Activated CD8-positive, alpha-beta memory T cell treated with anti-CD3 and anti-CD28 coated beads, Interleukin-2, amount 50 U/mL, for 48 hours (primary cell): Measurements from ENCODE around the gene CYS1.
A peak's percentile ranks its signal among the peaks of the same experiment; 100 is the strongest.
"Not testable (repeated sequence)": the region's sequence is repeated elsewhere in the genome, so short reads cannot be mapped to it uniquely, and the experiment has no call there.

ENCODE experiments used
- DNase-seq: peaks from one replicate; pipeline ENCODE4 v3.0.0-alpha.2; 2020

Gene CYS1

DNA sequence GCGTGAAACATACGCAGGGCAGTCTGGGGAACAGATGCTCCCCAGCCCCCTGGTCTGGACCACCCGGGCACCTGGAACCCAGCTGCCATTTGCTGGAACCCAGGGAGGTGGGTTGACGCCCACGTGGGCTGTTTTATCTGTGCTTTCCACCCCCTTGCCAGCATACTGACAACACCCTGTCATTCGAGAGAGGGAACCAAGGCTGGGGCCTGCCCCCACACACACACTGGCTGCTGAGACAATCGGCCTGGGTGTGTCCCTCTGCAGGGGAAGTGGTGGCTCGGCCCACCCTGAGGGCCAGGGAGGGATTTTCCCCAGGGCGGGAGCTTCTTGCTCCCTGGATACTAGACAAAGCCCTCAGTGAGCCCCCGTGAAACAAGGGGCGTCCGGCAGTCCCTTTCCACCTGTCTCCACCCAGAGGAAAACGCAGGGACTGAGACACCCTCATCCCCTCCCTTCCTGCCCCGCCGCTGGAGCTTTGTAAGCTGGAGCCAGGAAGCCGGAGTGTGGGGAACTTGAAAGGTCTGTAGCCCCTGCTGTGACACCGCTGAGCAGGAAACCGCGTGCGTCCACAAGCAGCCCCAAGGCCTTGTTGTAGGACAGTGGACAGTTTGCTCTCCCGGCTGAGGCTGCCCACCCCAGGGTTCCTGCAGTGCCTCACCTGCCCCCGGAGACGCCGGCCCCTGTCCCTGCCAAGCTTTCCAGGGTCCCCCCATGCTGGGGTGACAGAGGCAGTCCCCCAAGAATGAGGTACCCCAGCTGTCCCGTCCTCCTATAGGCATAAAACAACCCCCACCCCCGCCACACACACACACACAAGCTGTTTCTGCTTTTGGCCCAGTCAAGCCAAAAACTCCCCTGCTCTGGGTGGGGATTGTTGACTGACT, 51.0 kb downstream of the CYS1 start:
- DNase-seq, result peak; percentile 73

DNA sequence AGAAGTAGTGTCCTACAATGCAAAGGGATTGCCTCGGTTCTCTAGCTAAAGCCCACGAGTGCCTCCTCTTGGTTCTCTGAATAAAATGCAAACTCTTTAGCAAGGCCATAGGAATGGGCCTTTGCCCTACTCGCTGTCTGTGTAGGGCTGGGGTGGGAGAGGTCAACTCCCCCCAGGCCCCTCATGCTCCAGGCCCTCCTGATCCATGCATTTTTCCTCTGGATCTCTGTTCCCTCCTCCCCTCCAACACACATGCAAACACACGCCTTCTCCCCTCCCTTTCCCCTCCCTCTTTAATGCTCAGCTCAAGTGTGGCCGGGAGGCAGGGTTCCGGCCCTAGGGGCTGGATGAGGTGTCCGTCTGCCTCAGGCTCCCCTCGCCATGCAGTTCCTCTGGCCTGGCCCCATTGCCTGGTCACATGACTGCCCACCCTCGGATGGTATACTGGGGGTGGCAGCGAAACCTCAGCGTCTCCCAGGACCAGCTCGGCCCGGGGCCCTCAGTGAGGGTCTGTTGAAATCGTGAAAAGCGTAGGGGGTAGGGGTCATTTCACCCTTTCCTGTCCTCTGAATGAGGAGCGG, 51.7 kb downstream of the CYS1 start:
- DNase-seq, result no peak

- no peak for DNase-seq
Observed at GRCh38 chr2:10027660-10028330, 52.4 kb downstream of the CYS1 start.

DNA sequence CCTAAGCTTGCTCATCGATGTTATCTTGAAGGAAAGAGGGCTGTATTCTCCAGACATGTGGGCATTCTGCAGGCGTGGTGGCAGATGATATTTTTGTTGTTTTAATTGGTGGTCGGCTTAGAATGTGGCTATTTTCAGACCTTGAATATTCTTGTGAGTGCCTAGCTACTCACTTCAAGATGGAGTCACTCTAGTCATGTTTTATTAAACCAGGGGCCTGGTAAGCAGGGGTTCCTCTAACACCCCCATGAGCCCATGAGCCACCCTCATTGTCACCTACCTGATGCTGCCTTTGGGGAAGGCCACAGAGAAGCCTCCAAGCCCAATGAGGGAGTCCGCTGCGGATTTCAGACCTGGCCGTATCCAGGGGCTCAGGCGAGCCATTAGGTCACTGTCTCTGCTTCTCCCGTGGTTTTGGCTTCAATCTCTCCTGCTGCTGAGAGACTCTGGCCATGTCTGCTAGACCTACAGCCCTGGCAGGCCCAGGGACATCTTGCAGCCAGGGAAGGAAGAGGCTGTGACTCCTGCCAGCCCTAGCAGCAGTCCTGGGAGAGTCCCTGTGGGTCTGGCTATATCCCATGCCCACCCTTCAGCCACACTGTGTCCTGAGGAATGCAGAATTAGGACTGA, 53.2 kb downstream of the CYS1 start:
- DNase-seq, result no peak

DNA sequence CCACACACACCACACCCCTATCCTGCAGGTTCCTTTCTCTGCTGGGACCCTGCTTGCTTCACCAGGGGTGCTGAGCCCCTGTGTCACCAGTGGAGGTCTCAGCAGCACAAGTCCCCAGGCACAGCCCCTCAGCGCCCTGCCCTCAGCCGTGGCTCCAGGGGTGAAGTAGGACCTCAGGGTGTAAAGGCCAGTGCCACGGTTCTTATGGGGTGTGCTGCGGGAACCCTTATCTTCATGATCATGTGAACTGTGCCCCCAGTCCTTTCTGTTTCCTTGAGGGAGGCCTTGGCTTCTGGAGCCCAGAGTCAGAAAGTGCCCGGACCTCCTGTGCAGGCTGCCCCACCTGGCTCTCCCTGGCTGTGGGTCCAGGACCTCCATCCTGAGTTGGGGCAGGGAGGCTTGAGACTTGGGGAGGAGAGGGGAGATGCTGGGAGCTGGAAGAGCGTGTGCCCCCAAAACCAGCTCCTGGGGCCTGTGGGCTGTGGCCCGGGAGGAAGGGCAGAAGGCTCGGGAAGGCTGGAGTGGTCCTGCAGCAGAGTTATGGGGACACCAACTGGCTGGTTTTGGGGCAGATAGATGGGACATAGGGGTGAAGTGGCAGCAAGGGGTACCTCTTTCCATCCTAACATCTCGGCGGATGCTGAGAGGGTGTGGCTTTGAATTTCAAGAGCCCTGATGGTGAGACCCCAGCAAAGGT, 57.1 kb downstream of the CYS1 start:
- DNase-seq, result no peak

DNA sequence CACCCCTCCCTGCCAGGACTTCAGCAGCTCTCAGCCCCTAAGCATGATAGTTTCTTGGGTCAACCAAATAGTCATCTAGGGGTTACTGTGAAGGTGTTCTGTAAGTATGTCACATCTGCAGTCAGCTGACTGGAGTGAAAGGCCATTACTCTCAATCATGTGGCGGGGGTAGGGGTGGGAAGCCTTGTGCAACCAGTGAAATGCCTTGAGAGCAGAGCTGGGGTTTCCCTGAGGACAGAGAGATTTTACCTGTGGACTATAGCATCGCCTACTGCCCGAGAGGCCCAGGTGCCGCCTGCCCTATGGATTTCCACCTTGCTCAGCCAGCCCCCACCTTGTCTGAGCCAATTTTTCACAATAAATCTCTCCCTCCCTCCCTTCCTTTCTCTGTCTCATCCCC, 57.8 kb downstream of the CYS1 start:
- DNase-seq, result no peak

- no peak for DNase-seq
Observed at GRCh38 chr2:10022041-10022421, 58.2 kb downstream of the CYS1 start.

DNA sequence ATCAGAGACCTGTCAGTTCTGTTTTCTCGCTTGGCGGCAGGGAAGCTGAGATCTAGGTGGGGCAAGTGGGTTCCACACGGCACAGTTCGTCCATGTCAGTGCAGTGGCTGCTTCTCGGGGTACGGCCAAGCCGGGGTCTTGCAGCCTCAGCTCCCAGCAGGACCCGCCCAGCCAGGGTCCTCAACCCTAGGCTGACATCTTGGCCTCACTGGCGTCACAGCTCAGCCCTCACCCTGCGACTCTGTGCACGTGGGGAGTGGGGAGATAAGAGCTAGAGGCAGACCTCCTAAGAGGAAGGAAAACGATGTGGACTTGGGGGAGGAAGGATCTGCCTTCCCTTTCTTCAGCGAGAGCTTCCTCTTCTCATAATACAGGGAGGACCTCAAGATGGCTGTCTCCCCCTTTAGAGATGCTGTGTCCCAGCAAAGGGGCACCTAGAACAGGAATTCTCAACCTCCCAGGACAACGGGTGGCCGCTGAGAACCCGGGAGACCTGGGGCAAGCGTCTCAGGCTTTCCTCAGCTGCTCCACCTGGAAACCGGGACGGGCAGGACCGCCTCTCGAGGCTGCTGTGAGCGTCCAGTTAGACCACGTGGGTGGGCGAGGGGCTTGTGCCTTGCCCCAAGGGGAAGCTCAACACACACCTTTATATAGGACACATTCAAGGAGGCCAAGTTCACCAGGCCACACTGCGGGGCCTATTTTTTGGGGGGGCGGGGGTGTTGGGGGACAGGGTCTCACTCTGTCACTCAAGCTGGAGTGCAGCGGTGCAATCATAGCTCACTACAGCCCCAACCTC, 60.4 kb downstream of the CYS1 start:
- DNase-seq, result no peak

- DNase-seq, result no peak
Observed at GRCh38 chr2:10019174-10019573, 61.0 kb downstream of the CYS1 start.

GRCh38 chr2:10017313-10017941, 62.8 kb downstream of the CYS1 start:
- no peak for DNase-seq

GRCh38 chr2:10016802-10017258, 63.4 kb downstream of the CYS1 start:
- DNase-seq, result no peak

DNA sequence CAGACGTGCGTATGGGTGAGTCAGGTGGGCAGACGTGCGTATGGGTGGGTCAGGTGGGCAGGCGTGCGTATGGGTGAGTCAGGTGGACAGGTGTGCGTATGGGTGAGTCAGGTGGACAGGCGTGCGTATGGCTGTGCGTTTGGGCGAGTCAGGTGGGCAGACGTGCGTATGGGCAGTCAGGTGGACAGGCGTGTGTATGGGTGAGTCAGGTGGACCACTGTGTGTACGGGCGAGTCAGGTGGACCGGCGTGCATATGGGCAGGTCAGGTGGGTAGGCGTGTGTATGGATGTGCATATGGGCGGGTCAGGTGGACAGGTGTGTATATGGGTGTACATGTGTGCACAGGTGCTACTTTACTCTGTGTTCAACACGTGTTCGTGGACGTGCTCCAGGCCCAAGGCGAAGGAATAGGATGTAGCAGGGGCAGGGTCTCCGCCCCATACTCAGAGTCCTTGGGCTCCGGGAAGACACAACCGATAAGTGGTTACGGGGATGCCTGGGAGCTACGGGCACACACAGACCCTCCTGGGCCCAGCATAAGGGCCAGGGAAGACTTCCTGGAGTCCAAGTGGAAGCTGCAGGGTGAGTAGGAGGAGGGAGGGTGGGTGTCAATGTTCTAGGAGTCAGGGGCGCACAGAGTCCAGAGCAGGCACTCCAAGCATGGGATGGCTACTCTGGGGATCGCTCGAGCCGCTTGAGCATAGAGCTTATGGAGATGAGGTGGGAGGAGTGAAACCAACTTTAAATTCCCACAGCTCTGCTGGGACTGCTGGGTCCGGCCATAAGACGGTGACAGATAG, 64.0 kb downstream of the CYS1 start:
- DNase-seq, result no peak

DNA sequence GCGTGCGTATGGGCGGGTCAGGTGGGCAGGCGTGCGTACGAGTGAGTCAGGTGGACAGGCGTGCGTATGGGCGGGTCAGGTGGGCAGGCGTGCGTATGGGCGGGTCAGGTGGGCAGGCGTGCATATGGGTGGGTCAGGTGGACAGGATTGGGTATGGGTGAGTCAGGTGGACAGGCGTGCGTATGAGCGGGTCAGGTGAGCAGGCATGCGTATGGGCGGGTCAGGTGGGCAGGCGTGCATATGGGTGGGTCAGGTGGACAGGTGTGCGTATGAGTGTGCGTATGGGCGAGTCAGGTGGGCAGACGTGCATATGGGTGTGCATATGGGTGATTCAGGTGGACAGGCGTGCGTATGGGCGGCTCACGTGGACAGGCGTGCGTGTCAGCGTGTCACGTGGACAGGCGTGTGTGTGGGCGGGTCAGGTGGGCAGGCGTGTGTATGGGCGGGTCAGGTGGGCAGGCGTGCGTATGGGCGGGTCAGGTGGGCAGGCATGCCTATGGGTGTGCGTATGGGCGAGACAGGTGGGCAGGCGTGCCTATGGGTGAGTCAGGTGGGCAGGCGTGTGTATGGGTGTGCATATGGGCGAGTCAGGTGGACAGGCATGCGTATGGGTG, 64.7 kb downstream of the CYS1 start:
- not testable (repeated sequence) for DNase-seq

GRCh38 chr2:10014418-10015190, 65.6 kb downstream of the CYS1 start:
- DNase-seq, result no peak

DNA sequence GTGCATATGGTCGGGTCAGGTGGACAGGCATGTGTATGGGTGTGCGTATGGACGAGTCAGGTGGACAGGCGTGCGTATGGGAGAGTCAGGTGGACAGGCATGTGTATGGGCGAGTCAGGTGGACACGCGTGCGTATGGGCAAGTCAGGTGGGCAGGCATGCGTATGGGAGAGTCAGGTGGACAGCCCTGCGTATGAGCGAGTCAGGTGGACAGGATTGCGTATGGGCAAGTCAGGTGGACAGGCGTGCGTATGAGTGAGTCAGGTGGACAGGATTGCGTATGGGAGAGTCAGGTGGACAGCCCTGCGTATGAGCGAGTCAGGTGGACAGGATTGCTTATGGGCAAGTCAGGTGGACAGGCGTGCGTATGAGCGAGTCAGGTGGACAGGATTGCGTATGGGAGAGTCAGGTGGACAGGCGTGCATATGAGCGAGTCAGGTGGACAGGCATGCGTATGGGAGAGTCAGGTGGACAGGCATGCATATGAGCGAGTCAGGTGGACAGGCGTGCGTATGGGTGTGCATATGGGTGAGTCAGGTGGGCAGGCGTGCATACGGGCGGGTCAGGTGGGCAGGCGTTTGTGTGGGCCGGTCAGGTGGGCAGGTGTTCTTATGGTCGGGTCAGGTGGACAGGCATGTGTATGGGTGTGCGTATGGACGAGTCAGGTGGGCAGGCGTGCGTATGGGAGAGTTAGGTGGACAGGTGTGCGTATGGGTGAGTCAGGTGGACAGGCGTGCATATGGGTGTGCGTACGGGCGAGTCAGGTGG, 66.4 kb downstream of the CYS1 start:
- DNase-seq, result not testable (repeated sequence)

DNA sequence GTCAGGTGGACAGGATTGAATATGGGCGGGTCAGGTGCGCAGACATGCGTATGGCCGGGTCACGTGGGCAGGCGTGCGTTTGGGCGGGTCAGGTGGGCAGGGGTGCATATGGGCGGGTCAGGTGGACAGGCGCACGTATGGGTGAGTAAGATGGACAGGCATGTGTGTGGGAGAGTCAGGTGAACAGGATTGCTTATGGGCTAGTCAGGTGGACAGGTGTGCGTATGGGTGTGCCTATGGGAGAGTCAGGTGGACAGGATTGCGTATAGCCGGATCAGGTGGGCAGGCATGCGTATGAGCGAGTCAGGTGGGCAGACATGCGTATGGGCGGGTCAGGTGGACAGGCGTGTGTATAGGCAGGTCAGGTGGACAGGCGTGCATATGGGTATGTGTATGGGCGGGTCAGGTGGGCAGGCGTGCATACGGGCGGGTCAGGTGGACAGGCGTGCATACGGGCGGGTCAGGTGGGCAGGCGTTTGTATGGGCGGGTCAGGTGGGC, 67.2 kb downstream of the CYS1 start:
- no peak for DNase-seq

GRCh38 chr2:10012366-10012962, 67.7 kb downstream of the CYS1 start:
- not testable (repeated sequence) for DNase-seq
